A673 (cell line): Measurements from ENCODE around the gene OR51E1.

ENCODE experiments used
- EZH2 ChIP-seq: fragments of 200-600 bp; sonication (generic); IDR thresholded peaks from 2 replicates; pipeline ENCODE4 v1.6.1; 2017; ENCODE audit warnings: borderline replicate concordance, low read depth, mild to moderate bottlenecking, mixed read lengths, antibody characterized with exemption, low read length; ENCODE audit not compliant: poor library complexity, severe bottlenecking
- TF ChIP-seq, protein P1 (sequence below): fragments of 300-800, 200-600 bp; sonication (generic); conservative IDR thresholded peaks from 2 replicates; pipeline ENCODE4 v1.5.1; 2017; ENCODE audit warnings: low read depth, mild to moderate bottlenecking, antibody characterized with exemption, low read length, moderate library complexity, mixed read lengths

DNA sequence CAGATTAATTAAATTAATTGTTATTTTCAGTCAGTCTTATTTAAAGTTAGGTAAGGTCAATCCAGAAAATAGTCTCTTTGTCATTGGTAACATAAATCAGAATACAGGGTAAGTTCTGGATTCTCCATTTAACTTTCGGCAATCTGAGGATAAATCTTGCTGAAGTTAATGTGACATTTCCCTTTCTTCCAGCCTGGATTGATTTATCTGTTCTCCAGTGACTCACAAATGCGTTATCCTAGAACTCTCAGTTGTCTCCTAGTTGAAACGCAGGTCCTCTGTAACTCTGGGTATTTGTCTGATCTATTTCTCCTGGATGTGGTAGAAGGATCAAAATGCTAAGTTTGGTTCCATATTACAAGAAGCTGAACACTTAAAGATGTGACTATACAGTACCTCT is 21.0 kb downstream of the OR51E1 start:
- TF ChIP-seq, protein P1, sequence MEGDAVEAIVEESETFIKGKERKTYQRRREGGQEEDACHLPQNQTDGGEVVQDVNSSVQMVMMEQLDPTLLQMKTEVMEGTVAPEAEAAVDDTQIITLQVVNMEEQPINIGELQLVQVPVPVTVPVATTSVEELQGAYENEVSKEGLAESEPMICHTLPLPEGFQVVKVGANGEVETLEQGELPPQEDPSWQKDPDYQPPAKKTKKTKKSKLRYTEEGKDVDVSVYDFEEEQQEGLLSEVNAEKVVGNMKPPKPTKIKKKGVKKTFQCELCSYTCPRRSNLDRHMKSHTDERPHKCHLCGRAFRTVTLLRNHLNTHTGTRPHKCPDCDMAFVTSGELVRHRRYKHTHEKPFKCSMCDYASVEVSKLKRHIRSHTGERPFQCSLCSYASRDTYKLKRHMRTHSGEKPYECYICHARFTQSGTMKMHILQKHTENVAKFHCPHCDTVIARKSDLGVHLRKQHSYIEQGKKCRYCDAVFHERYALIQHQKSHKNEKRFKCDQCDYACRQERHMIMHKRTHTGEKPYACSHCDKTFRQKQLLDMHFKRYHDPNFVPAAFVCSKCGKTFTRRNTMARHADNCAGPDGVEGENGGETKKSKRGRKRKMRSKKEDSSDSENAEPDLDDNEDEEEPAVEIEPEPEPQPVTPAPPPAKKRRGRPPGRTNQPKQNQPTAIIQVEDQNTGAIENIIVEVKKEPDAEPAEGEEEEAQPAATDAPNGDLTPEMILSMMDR = no peak
- no peak for TF ChIP-seq EZH2
